ENCODE measurements around the gene SNRPD2. TPM values are rescaled to one million over a fixed set of nuclear protein-coding genes. Genes with fewer than 3 reads are reported as not detected.

The SNRPD2 gene
- 781 to 943 TPM (median 789 TPM) in 5 replicates for total RNA-seq (2022; extraction: Qiagen RNA extraction)

GRCh38 chr19:45691516-45692186 is at the start of gene SNRPD2:
Gene SNRPD2 (minus strand): TSS chr19:45691953. CDS start chr19:45691888, 65 bp downstream.

GRCh38 chr19:45733160-45733810 is 41.5 kb upstream of the SNRPD2 start, which contains the start of gene MEIOSIN:
Gene MEIOSIN (plus strand): TSS chr19:45733439. CDS start chr19:45735377, 1,938 bp downstream.

GRCh38 chr19:45730368-45731288 is 38.9 kb upstream of the SNRPD2 start, which contains the start of gene FBXO46:
Gene FBXO46 (minus strand): TSS chr19:45730896. CDS start chr19:45713495, 17,401 bp downstream.

GRCh38 chr19:45692187-45693105 is 693 bp upstream of the SNRPD2 start, which contains the start of gene QPCTL:
Gene QPCTL (plus strand): TSS chr19:45692666. CDS start chr19:45692704, 38 bp downstream.

GRCh38 chr19:45667620-45668341 is 24.0 kb downstream of the SNRPD2 start, which contains the start of gene GIPR:
Gene GIPR (plus strand): TSS chr19:45668221. CDS start chr19:45669521, 1,300 bp downstream.

GRCh38 chr19:45638930-45639729 is 52.6 kb downstream of the SNRPD2 start, which contains the start of gene EML2:
Gene EML2 (minus strand): TSS chr19:45639397. CDS start chr19:45639376, 21 bp downstream.

Other genes starting within 250 kb of the SNRPD2 start
- 11.7 to 21.6 TPM (median 17.1 TPM) in 5 replicates for gene FOSB, start 224.0 kb downstream of the SNRPD2 start, total RNA-seq (2022; extraction: Qiagen RNA extraction)
- 9.0 to 13.7 TPM (median 11.1 TPM) in 5 replicates for gene RTN2, start 194.9 kb downstream of the SNRPD2 start, total RNA-seq (2022; extraction: Qiagen RNA extraction)
- gene PPM1N, start 193.5 kb downstream of the SNRPD2 start, total RNA-seq (2022; extraction: Qiagen RNA extraction) = 6.4 to 8.3 TPM (median 7.8 TPM) in 5 replicates
- 120 to 159 TPM (median 139 TPM) in 5 replicates for gene VASP, start 184.5 kb downstream of the SNRPD2 start, total RNA-seq (2022; extraction: Qiagen RNA extraction)
- gene OPA3, start 107.2 kb downstream of the SNRPD2 start, total RNA-seq (2022; extraction: Qiagen RNA extraction) = 11.0 to 18.1 TPM (median 16.8 TPM) in 5 replicates
- 0.06 to 0.13 TPM (median 0.10 TPM) in 5 replicates for gene GPR4, start 89.7 kb downstream of the SNRPD2 start, total RNA-seq (2022; extraction: Qiagen RNA extraction)
- gene EML2, start 52.6 kb downstream of the SNRPD2 start, total RNA-seq (2022; extraction: Qiagen RNA extraction) = 19.2 to 28.2 TPM (median 25.7 TPM) in 5 replicates
- 1.7 to 4.0 TPM (median 3.3 TPM) in 5 replicates for gene GIPR, start 23.7 kb downstream of the SNRPD2 start, total RNA-seq (2022; extraction: Qiagen RNA extraction)
- 6.3 to 10.4 TPM (median 10.2 TPM) in 5 replicates for gene QPCTL, start 713 bp upstream of the SNRPD2 start, total RNA-seq (2022; extraction: Qiagen RNA extraction)
- gene FBXO46, start 38.9 kb upstream of the SNRPD2 start, total RNA-seq (2022; extraction: Qiagen RNA extraction) = 8.8 to 10.7 TPM (median 10.6 TPM) in 5 replicates
- 0.06 to 0.08 TPM (median 0.07 TPM) in 4 of 5 replicates, not detected in the other for gene MEIOSIN, start 41.5 kb upstream of the SNRPD2 start, total RNA-seq (2022; extraction: Qiagen RNA extraction)
- 18.9 to 34.0 TPM (median 32.5 TPM) in 5 replicates for gene SIX5, start 77.3 kb upstream of the SNRPD2 start, total RNA-seq (2022; extraction: Qiagen RNA extraction)
- 37.3 to 58.8 TPM (median 54.3 TPM) in 5 replicates for gene DMPK, start 90.5 kb upstream of the SNRPD2 start, total RNA-seq (2022; extraction: Qiagen RNA extraction)
- gene DMWD, start 100.9 kb upstream of the SNRPD2 start, total RNA-seq (2022; extraction: Qiagen RNA extraction) = 22.5 to 40.0 TPM (median 39.5 TPM) in 5 replicates
- not detected in 5 replicates for gene RSPH6A, start 123.4 kb upstream of the SNRPD2 start, total RNA-seq (2022; extraction: Qiagen RNA extraction)
- 57.1 to 81.7 TPM (median 76.6 TPM) in 5 replicates for gene SYMPK, start 171.2 kb upstream of the SNRPD2 start, total RNA-seq (2022; extraction: Qiagen RNA extraction)
- 0.74 to 1.1 TPM (median 0.83 TPM) in 5 replicates for gene FOXA3, start 172.4 kb upstream of the SNRPD2 start, total RNA-seq (2022; extraction: Qiagen RNA extraction)
- gene IRF2BP1, start 194.2 kb upstream of the SNRPD2 start, total RNA-seq (2022; extraction: Qiagen RNA extraction) = 23.0 to 37.6 TPM (median 37.2 TPM) in 5 replicates
- gene MYPOP, start 210.7 kb upstream of the SNRPD2 start, total RNA-seq (2022; extraction: Qiagen RNA extraction) = 6.0 to 10.7 TPM (median 9.9 TPM) in 5 replicates
- not detected in 5 replicates for gene NANOS2, start 222.8 kb upstream of the SNRPD2 start, total RNA-seq (2022; extraction: Qiagen RNA extraction)

Data from A549 treated with CORT108297 at 1 μM for 4 hours (cell line).